B cell (primary cell): Measurements from ENCODE around the gene NCAN.

Experiments
- EZH2 ChIP-seq: IDR thresholded peaks from 2 replicates; pipeline ENCODE4 v1.6.1; 2012; ENCODE audit warnings: borderline replicate concordance, low read depth, mild to moderate bottlenecking, moderate library complexity, low read length; ENCODE audit not compliant: insufficient read depth, poor library complexity, severe bottlenecking
- TF ChIP-seq, protein P1 (sequence below): fragments of 200-600 bp; IDR thresholded peaks from one replicate; pipeline ENCODE4 v1.8.0; 2022; ENCODE audit warnings: antibody characterized with exemption, mild to moderate bottlenecking

GRCh38 chr19:19186742-19187141, 25.0 kb upstream of the NCAN start:
- TF ChIP-seq, protein P1, sequence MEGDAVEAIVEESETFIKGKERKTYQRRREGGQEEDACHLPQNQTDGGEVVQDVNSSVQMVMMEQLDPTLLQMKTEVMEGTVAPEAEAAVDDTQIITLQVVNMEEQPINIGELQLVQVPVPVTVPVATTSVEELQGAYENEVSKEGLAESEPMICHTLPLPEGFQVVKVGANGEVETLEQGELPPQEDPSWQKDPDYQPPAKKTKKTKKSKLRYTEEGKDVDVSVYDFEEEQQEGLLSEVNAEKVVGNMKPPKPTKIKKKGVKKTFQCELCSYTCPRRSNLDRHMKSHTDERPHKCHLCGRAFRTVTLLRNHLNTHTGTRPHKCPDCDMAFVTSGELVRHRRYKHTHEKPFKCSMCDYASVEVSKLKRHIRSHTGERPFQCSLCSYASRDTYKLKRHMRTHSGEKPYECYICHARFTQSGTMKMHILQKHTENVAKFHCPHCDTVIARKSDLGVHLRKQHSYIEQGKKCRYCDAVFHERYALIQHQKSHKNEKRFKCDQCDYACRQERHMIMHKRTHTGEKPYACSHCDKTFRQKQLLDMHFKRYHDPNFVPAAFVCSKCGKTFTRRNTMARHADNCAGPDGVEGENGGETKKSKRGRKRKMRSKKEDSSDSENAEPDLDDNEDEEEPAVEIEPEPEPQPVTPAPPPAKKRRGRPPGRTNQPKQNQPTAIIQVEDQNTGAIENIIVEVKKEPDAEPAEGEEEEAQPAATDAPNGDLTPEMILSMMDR, result no peak
- TF ChIP-seq EZH2, result no peak
